HG02870 (cell line): ENCODE measurements around the gene NANOS3.

Experiments
- ATAC-seq: cut with Tn5 transposase; IDR thresholded peaks from one replicate; pipeline ENCODE4 v1.9.1; 2021; ENCODE audit warnings: mild to moderate bottlenecking, moderate library complexity; ENCODE audit not compliant: unreplicated experiment

NANOS3 gene

GRCh38 chr19:13876834-13877233 lies at the start of gene NANOS3:
Gene NANOS3, plus strand, starts transcription at chr19:13877134. Its CDS starts 115 bp downstream, at chr19:13877249.
- no peak for ATAC-seq

GRCh38 chr19:13827656-13828055 lies 49.3 kb upstream of the NANOS3 start:
- ATAC-seq = no peak

- no peak for ATAC-seq
Measured at GRCh38 chr19:13830114-13830740, 46.7 kb upstream of the NANOS3 start.

- ATAC-seq = no peak
Measured at GRCh38 chr19:13830741-13831536, 46.0 kb upstream of the NANOS3 start.

GRCh38 chr19:13831537-13832467 lies 45.1 kb upstream of the NANOS3 start:
- ATAC-seq = no peak

- peak; percentile 62 for ATAC-seq
Measured at GRCh38 chr19:13833330-13834243, 43.3 kb upstream of the NANOS3 start.

- ATAC-seq = no peak
Measured at GRCh38 chr19:13834244-13835069, 42.5 kb upstream of the NANOS3 start.

- no peak for ATAC-seq
Measured at GRCh38 chr19:13835791-13836723, 40.9 kb upstream of the NANOS3 start.

- no peak for ATAC-seq
Measured at GRCh38 chr19:13838435-13839129, 38.4 kb upstream of the NANOS3 start.

GRCh38 chr19:13839130-13839937 lies 37.6 kb upstream of the NANOS3 start:
- ATAC-seq = peak; percentile 35

- no peak for ATAC-seq
Measured at GRCh38 chr19:13839938-13840304, 37.0 kb upstream of the NANOS3 start.

- no peak for ATAC-seq
Measured at GRCh38 chr19:13840305-13841085, 36.4 kb upstream of the NANOS3 start.

GRCh38 chr19:13841086-13841961 lies 35.6 kb upstream of the NANOS3 start:
- ATAC-seq = no peak

- no peak for ATAC-seq
Measured at GRCh38 chr19:13841962-13842290, 35.0 kb upstream of the NANOS3 start.
